ENCODE data around the gene ZNF354C. TPM values are rescaled to one million over a fixed set of nuclear protein-coding genes. Genes with fewer than 3 reads are reported as not detected.

Gene ZNF354C
- polyA plus RNA-seq, 3 donors: 0.25 to 0.48 (median 0.31) TPM

- intact Hi-C loops (cut with micrococcal nuclease): no loop called here
- Histone ChIP-seq H3K9ac (ENCODE audit: insufficient read depth, low read length, poor library complexity, severe bottlenecking) (no peak overlapping the region), H2AFZ (ENCODE audit: insufficient read depth, low read depth, low read length, poor library complexity, severe bottlenecking) (no peak overlapping the region), H3K4me3 (replicated peaks in 1 of 3; ENCODE audit: low read depth in 2 of 3, low read length in 3 of 3) (no peak overlapping the region), H4K20me1 (ENCODE audit: insufficient read depth, low read length) (no peaks in the 10 kb centered on the region), H3K36me3 (replicated peaks in 1 of 2; ENCODE audit: control insufficient read depth in 1 of 2, insufficient read depth in 2 of 2, low read length in 2 of 2) (no peaks in the 10 kb centered on the region), H3K9me3 (replicated peaks in 1 of 2; ENCODE audit: control insufficient read depth in 1 of 2, insufficient read depth in 1 of 2, low read length in 2 of 2) (peaks cover 76 to 95% of the 10 kb centered on the region in 2 donors), H3K27me3 (ENCODE audit: control insufficient read depth in 2 of 2, insufficient read depth in 2 of 2, low read length in 2 of 2) (no peaks in the 10 kb centered on the region), H3K27ac (ENCODE audit: low read depth in 1 of 2, low read length in 2 of 2) (no peak overlapping the region), H3K4me2 (replicated peaks; ENCODE audit: extremely low read depth, low read length, poor library complexity, severe bottlenecking) (no peak overlapping the region), H3K79me2 (ENCODE audit: insufficient read depth, low read length) (no peaks in the 10 kb centered on the region), H3K4me1 (ENCODE audit: control insufficient read depth in 1 of 2, insufficient read depth in 2 of 2, low read length in 2 of 2) (no peaks in the 10 kb centered on the region)
- no peak for DNase-seq
- peaks cover 0 to 4% (median 0%) of the 10 kb centered on the region in 3 donors for H3K27me3 Mint-ChIP-seq (ENCODE audit: low read depth in 3 of 3)
- no peaks in the 10 kb centered on the region for H3K36me3 Mint-ChIP-seq
- 96% methylated on average over 39 of the region's 43 CpGs for WGBS (ENCODE audit: insufficient coverage)
- no peak for TF ChIP-seq CTCF (IDR thresholded peaks at IDR 0.05)
- H3K4me3 Mint-ChIP-seq: no peak overlapping the region
- H3K27ac Mint-ChIP-seq: no peak overlapping the region
- H3K4me1 Mint-ChIP-seq: no peaks in the 10 kb centered on the region
- H3K9me3 Mint-ChIP-seq: peaks cover 71 to 99% (median 78%) of the 10 kb centered on the region in 7 donors
Measured at GRCh38 chr5:179124853-179125788, 64.9 kb downstream of the ZNF354C start.

GRCh38 chr5:179125789-179126505 lies 65.8 kb downstream of the ZNF354C start:
- peaks cover 66 to 96% (median 72%) of the 10 kb centered on the region in 7 donors for H3K9me3 Mint-ChIP-seq
- no peaks in the 10 kb centered on the region for H3K36me3 Mint-ChIP-seq
- WGBS (ENCODE audit: insufficient coverage): 93% methylated on average over 18 of the region's 25 CpGs
- no peak overlapping the region for H3K27ac Mint-ChIP-seq
- Histone ChIP-seq H3K9me3 (replicated peaks in 1 of 2; ENCODE audit: control insufficient read depth in 1 of 2, insufficient read depth in 1 of 2, low read length in 2 of 2) (peaks cover 68 to 90% of the 10 kb centered on the region in 2 donors), H2AFZ (ENCODE audit: insufficient read depth, low read depth, low read length, poor library complexity, severe bottlenecking) (no peak overlapping the region), H3K4me1 (ENCODE audit: control insufficient read depth in 1 of 2, insufficient read depth in 2 of 2, low read length in 2 of 2) (no peaks in the 10 kb centered on the region), H3K9ac (ENCODE audit: insufficient read depth, low read length, poor library complexity, severe bottlenecking) (no peak overlapping the region), H4K20me1 (ENCODE audit: insufficient read depth, low read length) (no peaks in the 10 kb centered on the region), H3K79me2 (ENCODE audit: insufficient read depth, low read length) (no peaks in the 10 kb centered on the region), H3K4me2 (replicated peaks; ENCODE audit: extremely low read depth, low read length, poor library complexity, severe bottlenecking) (no peak overlapping the region), H3K4me3 (replicated peaks in 1 of 3; ENCODE audit: low read depth in 2 of 3, low read length in 3 of 3) (no peak overlapping the region), H3K36me3 (replicated peaks in 1 of 2; ENCODE audit: control insufficient read depth in 1 of 2, insufficient read depth in 2 of 2, low read length in 2 of 2) (no peaks in the 10 kb centered on the region), H3K27me3 (ENCODE audit: control insufficient read depth in 2 of 2, insufficient read depth in 2 of 2, low read length in 2 of 2) (no peaks in the 10 kb centered on the region), H3K27ac (ENCODE audit: low read depth in 1 of 2, low read length in 2 of 2) (no peak overlapping the region)
- no peak for DNase-seq
- no peak overlapping the region for H3K4me3 Mint-ChIP-seq
- intact Hi-C loops (cut with micrococcal nuclease): no loop called here
- TF ChIP-seq CTCF (IDR thresholded peaks at IDR 0.05): no peak
- H3K4me1 Mint-ChIP-seq: no peaks in the 10 kb centered on the region
- peaks cover 0 to 4% (median 0%) of the 10 kb centered on the region in 3 donors for H3K27me3 Mint-ChIP-seq (ENCODE audit: low read depth in 3 of 3)

All from CD14-positive monocyte (primary cell).